ENCODE measurements around the gene RAB20. TPM values are rescaled to one million over a fixed set of nuclear protein-coding genes. Genes with fewer than 3 reads are reported as not detected.

Gene RAB20
- total and polyA plus RNA-seq, 9 of the 15 experiments (the other 6 are each of a cell fraction or from before 2014, with no cell fraction given) = 0.62 to 9.2 (median 5.4) TPM

GRCh38 chr13:110503037-110503901 lies 58.3 kb downstream of the RAB20 start (continued):
- 0 out of 2 replicates have a peak, but pooled peaks have one; percentile 35 for TF ChIP-seq MAFK (IDR thresholded peaks at IDR 0.05; ENCODE audit: low read length)
- TF ChIP-seq TSC22D4 (tag; IDR thresholded peaks at IDR 0.05) = no peak
- peak; percentile 71 for TF ChIP-seq C11orf30 (IDR thresholded peaks at IDR 0.05; ENCODE audit: low read depth)
- TF ChIP-seq ZNF592 (IDR thresholded peaks at IDR 0.05) = peak; percentile 87
- TF ChIP-seq JUND (IDR thresholded peaks at IDR 0.05; ENCODE audit: borderline replicate concordance, low read depth, low read length) = peak; percentile 41; the same call in 1 of the 2 replicates
- no peak; the same call in 2 of the 3 replicates for TF ChIP-seq JUND (tag; IDR thresholded peaks at IDR 0.05; ENCODE audit: borderline replicate concordance, low read depth, low read length)
- no peak for TF ChIP-seq ETS2 (tag; IDR thresholded peaks at IDR 0.05; ENCODE audit: borderline replicate concordance, poor library complexity, severe bottlenecking)
